ENCODE measurements around the gene MAGI2.

GRCh38 chr7:78568690-78569089 is 884.8 kb downstream of the MAGI2 start:
- TF ChIP-seq CTCF (IDR thresholded peaks at IDR 0.05): no peak
- TF ChIP-seq POLR2A (IDR thresholded peaks at IDR 0.05): no peak
- no peak for TF ChIP-seq EP300 (IDR thresholded peaks at IDR 0.05)

Measured in ovary (tissue), 3 donors.